Activated CD8-positive, alpha-beta memory T cell treated with anti-CD3 and anti-CD28 coated beads for 1 hour (primary cell): ENCODE results near the gene KAT6B.
"Not testable (repeated sequence)": the region's sequence is repeated elsewhere in the genome, so short reads cannot be mapped to it uniquely, and the experiment has no call there.

Experiments
- DNase-seq, 2 donors: peaks; one replicate each; pipeline ENCODE4 v3.0.0-alpha.2; 2020; ENCODE audit warnings: low read depth in 1 of 2; ENCODE audit errors: extremely low read depth in 1 of 2

KAT6B gene

DNA sequence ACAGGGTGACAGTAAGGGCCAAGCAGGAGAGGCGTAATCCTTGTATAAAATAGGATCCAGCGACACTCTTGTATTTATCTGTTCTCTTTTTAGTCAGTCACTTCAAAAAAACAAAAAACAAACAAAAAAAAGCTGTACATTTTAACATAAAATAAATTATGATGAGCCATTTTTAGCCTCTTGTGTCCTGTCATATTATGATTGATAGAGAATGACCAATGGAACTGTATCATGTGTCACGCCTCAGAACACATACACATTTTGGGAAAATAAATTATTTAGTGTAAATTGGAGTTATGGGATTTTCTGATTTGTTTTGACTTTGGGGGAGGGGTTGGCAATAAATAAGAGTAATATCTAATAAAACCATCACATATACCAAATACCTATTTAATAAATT lies 205.7 kb downstream of the KAT6B start:
- DNase-seq: no peak

DNA sequence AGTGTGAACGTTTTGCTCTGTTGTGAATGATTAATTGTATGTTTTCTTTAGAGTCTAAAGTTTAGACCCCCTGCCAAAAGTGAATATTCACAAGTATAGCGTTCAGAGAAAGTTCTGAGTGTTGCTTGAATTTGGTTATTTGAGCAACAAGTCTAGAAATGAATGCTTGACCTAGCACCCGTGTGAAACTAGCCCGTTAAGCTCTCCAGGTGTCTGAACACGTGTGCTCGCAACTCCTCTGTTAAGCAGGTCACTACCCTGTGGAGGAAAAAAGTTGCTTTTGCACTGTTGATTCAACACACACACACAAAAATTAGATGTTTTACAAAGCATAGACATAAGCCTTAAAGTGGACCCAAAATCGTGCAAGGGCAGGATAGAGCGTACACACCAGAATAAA lies 206.4 kb downstream of the KAT6B start:
- DNase-seq: no peak

GRCh38 chr10:75033399-75034130 lies 207.2 kb downstream of the KAT6B start:
- DNase-seq: no peak

DNA sequence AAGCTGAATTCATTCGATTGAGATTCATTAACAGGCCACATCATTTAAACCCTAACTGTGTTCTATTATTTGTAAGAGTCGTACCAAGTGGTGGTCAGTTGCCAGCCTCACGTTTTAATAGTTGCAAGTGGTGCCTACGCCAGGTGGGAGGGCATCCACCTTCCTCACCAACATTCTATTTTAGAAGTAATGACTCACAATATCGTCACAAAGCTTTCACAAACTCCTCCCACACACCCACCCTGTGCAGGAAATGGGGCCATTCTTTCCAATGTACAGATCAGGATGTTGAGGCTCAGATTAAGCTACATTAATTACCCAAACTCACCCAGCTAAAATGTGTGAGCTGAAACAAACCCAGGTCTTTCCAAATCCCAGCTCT lies 207.7 kb downstream of the KAT6B start:
- no peak for DNase-seq

DNA sequence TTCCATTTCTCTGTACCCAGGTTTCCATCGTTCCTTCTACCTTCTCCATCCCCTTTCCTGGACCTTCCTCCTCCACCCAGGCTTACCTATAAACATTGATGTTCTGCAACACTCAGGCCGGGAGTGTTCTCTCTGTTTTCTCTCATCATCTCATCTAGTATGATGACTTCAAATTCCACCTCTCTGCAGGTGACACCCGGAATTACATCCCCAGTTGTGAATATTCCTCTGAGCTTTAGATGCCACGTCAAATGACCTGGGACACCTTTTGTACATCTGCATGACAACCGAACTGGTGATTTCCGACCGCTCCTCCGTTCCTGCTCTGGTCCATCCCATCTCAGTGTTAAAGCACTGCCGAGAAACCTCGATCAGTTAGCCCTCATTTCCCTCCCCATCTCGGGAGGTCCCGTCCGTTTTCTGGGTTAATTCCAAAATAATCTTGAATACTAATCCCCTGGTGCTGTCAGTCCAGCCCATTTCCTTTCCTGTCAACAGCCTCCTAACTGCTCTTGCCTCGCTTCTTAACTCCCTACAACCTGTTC lies 208.4 kb downstream of the KAT6B start:
- no peak for DNase-seq

- DNase-seq: no peak
These were observed 209.7 kb downstream of the KAT6B start for GRCh38 chr10:75035975-75036708.

DNA sequence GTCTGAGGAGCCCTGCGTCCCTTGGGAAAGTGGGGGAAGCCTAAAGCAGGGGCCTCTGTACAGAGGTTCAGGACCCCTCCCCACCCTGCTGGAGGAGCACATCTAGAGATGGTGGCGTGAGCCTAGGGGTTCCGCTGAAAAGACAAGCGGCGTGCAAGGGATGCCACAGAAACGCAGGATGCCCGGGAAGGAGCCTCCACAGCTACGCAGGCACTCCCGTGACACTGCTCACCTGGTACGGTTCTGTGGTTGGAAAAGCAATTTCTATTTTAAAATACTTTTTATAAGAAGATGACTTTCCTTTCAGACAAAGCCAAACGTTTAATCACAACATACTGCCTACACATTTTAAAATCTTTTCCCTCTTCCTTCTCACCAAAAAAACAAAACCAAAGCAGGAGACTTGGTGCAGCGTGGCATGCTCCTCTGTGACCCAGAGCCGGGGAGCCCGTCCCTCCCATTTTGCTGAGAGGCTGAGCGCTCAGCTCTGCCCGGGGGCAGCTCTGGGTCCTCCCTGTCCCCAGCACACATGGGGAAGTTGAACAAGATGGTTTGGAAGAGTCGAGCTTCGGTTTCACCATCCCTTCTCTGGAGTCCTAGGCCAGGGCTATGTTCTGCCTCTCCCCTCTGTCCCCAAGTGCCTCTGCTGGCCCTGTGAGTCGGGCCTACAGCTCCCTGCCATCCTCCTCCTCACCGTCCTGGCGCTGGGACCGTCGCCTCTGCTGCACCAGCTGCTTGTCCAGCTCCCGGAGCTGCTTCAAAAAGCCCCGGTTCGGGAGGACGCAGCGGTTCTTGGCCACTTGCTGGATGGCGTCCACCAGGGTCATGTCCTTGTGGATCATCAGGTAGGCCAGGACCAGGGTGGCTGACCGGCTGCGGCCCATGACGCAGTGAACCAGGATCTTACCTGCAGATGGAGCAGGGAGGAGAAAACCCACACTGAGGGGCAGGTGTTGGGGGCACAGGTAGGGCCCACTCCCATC lies 211.1 kb downstream of the KAT6B start:
- no peak for DNase-seq

DNA sequence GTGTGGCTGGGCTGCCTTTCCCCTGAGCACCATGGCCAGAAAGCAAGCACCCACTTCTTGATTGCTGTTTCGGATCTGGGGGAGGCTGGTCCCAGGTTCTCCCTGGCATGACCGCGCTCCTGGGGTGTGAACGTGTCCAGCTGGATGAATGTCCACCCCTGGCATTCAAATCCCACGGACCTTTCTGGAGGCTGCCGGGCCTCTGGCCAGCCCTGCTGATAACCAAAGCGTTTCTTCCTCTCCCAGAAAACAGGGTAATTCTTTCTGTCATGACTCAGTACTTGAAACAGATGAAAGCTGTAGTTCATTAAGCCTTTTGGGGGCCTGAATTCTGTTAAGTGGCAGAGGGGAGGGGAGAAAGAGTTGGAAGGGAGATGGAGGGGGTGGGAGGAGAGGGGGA lies 211.9 kb downstream of the KAT6B start:
- no peak for DNase-seq

DNA sequence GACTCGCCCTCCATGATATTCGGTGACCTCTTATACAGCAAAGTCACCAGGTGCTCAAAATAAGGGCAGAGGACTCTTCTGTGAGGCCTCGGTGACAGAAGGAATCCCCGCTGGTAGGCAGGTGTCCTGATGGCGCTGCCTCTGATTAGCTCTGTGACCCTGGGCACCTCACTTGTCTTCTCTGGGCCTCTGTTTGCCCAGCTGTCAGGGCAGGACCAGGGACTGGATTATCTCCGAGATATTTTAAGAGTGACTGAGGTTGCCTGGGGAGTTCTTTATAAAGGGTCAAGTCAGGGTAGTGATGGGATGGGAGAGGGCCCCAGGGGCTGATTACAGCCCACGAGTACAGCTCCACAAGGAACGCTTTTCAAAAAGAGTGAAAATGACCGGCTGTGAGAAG lies 214.2 kb downstream of the KAT6B start:
- no peak for DNase-seq

GRCh38 chr10:75042292-75042974 lies 216.0 kb downstream of the KAT6B start:
- DNase-seq: no peak

DNA sequence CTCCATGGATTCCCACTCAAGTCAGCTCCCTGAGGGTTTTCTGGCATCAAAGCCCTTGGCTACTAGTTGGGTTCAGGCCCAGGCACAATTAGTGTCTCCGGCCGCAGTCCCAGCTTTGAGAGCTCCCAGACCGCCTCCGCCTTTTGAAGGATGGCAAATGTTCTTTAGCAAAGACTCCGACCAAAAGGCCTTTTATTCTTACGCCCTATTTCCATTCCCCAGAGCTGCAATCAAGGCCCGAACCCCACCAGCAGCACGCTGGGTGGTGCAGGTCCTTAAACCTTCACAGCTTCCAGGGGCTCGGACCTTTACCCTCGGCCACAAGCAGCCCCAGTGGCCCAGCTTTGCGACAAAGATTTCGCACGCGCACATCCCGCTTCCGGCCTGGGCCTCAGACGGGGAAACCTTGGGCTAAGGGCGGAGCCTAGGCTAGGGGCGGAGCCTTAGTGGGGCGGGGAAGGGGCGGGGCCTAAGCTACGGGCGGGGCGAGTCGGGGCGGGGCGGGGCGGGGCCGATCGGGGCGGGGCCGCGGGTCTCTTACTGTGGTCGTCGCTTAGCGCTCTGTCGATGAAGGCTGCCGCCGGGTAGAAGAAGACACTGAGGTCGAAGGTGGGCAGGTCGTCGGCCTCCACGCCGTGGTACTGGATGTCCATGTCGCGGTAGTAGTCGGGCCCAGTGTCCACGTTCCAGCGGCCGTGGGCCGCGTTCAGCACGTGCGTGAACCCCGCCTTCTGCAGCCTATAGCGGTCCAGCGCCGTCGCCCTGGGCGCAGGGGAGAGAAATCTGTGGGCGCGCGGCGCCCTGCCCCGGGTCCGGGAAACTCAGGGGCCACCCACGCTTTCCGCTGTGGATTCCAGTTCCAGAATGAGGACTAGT lies 217.1 kb downstream of the KAT6B start:
- DNase-seq: peak in 1 of 2 donors; percentile 17

DNA sequence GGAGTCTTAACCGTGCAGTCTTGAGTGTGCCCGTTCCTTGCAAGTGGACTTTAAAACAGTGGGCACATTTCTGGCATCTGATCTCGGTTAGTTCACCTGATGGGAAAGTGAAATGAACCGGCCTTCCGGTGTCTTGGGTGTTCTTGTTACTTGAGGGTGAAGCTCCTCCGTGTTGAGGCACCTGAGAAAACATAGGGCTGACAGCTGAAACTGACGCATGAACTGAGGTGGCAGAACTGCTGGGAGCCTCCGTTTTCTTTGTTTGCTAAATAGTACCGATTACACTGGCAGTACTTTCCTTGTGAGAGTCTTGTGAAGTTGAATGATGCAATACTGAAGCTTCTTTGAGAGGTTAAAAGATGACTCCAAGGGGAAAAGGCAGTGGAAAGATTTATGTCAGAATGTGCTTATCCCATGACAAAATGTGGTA lies 222.3 kb downstream of the KAT6B start:
- DNase-seq: no peak

- DNase-seq: no peak
These were observed 223.1 kb downstream of the KAT6B start for GRCh38 chr10:75049316-75050148.

GRCh38 chr10:75050149-75050919 lies 223.9 kb downstream of the KAT6B start:
- no peak for DNase-seq

- DNase-seq: no peak
These were observed 224.9 kb downstream of the KAT6B start for GRCh38 chr10:75051308-75051707.

DNA sequence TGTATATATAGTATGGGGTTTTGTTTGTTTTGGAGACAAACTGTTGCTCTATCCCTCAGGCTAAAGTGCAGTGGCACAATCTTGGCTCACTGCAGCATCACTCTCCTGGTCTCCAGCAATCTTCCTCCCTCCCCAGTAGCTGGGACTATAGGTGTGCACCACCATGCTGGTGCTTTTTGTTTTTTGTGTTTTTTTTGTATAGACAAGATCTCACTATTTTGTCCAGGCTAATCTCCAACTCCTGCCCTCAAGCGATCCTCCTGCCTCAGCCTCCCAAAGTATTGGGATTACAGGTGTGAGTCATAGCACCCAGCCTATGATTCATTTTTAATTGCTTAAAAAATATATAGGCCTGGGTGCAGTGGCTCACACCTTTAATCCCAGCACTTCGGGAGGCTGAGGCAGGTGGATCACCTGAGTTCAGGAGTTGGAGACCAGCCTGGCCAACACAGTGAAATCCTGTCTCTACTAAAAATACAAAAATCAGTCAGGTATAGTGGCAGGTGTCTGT lies 229.6 kb downstream of the KAT6B start:
- DNase-seq: not testable (repeated sequence)

DNA sequence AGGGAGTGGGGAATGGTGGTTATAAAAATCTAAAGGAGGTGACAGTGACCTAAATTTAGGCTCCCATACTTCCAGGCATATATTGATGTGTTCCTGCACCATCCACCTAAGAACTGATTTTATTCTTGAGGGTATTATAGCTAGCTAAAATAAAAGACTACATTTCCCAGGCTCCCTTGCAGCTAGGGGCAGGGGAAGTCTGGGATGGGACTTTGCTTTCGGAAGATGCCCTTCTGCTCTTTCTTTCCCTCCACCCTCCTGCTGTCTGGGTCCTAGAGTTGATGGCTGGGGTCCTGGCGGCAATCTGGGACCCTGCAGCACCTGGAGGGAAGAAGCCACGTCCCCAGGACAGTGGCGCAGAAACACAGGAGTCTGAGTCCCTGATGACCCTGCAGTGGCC lies 231.3 kb downstream of the KAT6B start:
- no peak for DNase-seq

GRCh38 chr10:75058161-75058560 lies 231.8 kb downstream of the KAT6B start:
- no peak for DNase-seq
